SK-N-SH treated with all-trans-retinoic acid at 6 μM for 48 hours (cell line): ENCODE measurements around the gene LYG1.
"Not testable (repeated sequence)": the region's sequence is repeated elsewhere in the genome, so short reads cannot be mapped to it uniquely, and the experiment has no call there.

Experiments
- ATAC-seq: fragments of 200-7000 bp; cut with Tn5 transposase; 3 replicates; pipeline ENCODE4 v1.9.1; 2020; ENCODE audit warnings: mild to moderate bottlenecking, moderate library complexity
- ARNTL ChIP-seq: fragments of 450-650 bp; formaldehyde crosslinking; IDR thresholded peaks from 2 replicates; pipeline ENCODE4 v1.5.0; 2020; ENCODE audit warnings: low read depth, mild to moderate bottlenecking, moderate library complexity, borderline replicate concordance
- BACH2 ChIP-seq: fragments of 250-450 bp; sonication (Bioruptor Pico); IDR thresholded peaks from 2 replicates; pipeline ENCODE4 v1.9.0; 2021; ENCODE audit warnings: mild to moderate bottlenecking, borderline replicate concordance
- ESRRG ChIP-seq: fragments of 250-450 bp; sonication (Bioruptor Pico); IDR thresholded peaks from 2 replicates; pipeline ENCODE4 v1.6.1; 2021; ENCODE audit warnings: mild to moderate bottlenecking
- GLIS3 ChIP-seq: fragments of 250-450 bp; sonication (Bioruptor Pico); IDR thresholded peaks from 2 replicates; pipeline ENCODE4 v1.5.0; 2020; ENCODE audit warnings: mild to moderate bottlenecking, moderate library complexity
- ISL1 ChIP-seq: fragments of 250-450 bp; sonication (Bioruptor Pico); IDR thresholded peaks from 2 replicates; pipeline ENCODE4 v2.1.2; 2022; ENCODE audit warnings: mild to moderate bottlenecking, moderate library complexity
- PPARA ChIP-seq: fragments of 250-450 bp; sonication (Bioruptor Pico); IDR thresholded peaks from 2 replicates; pipeline ENCODE4 v1.5.0; 2020; ENCODE audit warnings: mild to moderate bottlenecking, borderline replicate concordance
- TCF4 ChIP-seq: fragments of 250-450 bp; sonication (Bioruptor Pico); IDR thresholded peaks from 2 replicates; pipeline ENCODE4 v1.8.0; 2021; ENCODE audit warnings: mild to moderate bottlenecking, moderate library complexity, borderline replicate concordance
- TOX ChIP-seq: fragments of 250-450 bp; sonication (Bioruptor Pico); IDR thresholded peaks from 2 replicates; pipeline ENCODE4 v1.8.0; 2021; ENCODE audit warnings: mild to moderate bottlenecking, moderate library complexity, borderline replicate concordance
- ZFP3 ChIP-seq: fragments of 250-450 bp; sonication (Bioruptor Pico); IDR thresholded peaks from 2 replicates; pipeline ENCODE4 v1.5.0; 2020; ENCODE audit warnings: mild to moderate bottlenecking, moderate library complexity
- ZFP30 ChIP-seq: fragments of 450-650 bp; formaldehyde crosslinking; IDR thresholded peaks from 2 replicates; pipeline ENCODE4 v1.5.0; 2022; ENCODE audit warnings: mild to moderate bottlenecking, moderate library complexity
- ZNF565 ChIP-seq: fragments of 450-650 bp; formaldehyde crosslinking; conservative IDR thresholded peaks from 2 replicates; pipeline ENCODE4 v1.5.0; 2020; ENCODE audit warnings: low read depth, mild to moderate bottlenecking, moderate library complexity
- ZNF70 ChIP-seq: fragments of 450-650 bp; formaldehyde crosslinking; IDR thresholded peaks from 2 replicates; pipeline ENCODE4 v1.5.0; 2020; ENCODE audit warnings: mild to moderate bottlenecking, moderate library complexity
- TF ChIP-seq, protein P1 (sequence below): fragments of 250-450 bp; sonication (Bioruptor Pico); IDR thresholded peaks from 2 replicates; pipeline ENCODE4 v1.8.0; 2021; ENCODE audit warnings: low read depth, mild to moderate bottlenecking, moderate library complexity, borderline replicate concordance
- TF ChIP-seq, protein P2 (sequence below): fragments of 250-450 bp; sonication (Bioruptor Pico); IDR thresholded peaks from 2 replicates; pipeline ENCODE4 v1.8.0; 2020; ENCODE audit warnings: mild to moderate bottlenecking, moderate library complexity, borderline replicate concordance
- TF ChIP-seq, protein P3 (sequence below): fragments of 250-450 bp; sonication (Bioruptor Pico); IDR thresholded peaks from 2 replicates; pipeline ENCODE4 v1.5.1; 2020; ENCODE audit warnings: low read depth, mild to moderate bottlenecking, moderate library complexity
- TF ChIP-seq, protein P4 (sequence below): fragments of 250-450 bp; sonication (Bioruptor Pico); IDR thresholded peaks from 2 replicates; pipeline ENCODE4 v1.5.1; 2021; ENCODE audit warnings: mild to moderate bottlenecking, moderate library complexity
- TF ChIP-seq, protein P5 (sequence below): fragments of 250-450 bp; sonication (Bioruptor Pico); IDR thresholded peaks from 2 replicates; pipeline ENCODE4 v1.5.0; 2020; ENCODE audit warnings: mild to moderate bottlenecking, moderate library complexity

LYG1 gene

DNA sequence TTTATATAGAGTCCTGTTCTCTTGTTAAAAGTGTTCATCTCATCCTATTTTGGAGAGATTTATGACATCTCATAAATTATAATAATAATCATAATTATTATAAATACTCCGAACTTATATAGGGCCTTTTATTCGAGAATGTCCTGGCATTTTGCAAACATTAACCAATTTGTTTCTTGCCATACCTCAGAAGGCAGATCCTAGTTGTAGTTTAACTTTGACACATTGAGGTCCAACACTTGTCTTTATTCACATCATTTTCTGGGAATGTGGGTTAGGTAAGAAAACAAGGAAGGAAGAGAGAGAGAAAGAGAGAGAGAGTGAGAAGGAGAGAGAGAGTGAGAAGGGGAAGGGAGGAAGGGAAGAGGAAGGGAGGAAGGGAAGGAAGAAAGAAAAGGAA, at the start of gene LYG1:
TSS of gene LYG1 (minus strand) at position 101 of the 400 bp plus-strand sequence. CDS start 5,527 bp downstream, outside the sequence.
- not testable (repeated sequence) for ATAC-seq

DNA sequence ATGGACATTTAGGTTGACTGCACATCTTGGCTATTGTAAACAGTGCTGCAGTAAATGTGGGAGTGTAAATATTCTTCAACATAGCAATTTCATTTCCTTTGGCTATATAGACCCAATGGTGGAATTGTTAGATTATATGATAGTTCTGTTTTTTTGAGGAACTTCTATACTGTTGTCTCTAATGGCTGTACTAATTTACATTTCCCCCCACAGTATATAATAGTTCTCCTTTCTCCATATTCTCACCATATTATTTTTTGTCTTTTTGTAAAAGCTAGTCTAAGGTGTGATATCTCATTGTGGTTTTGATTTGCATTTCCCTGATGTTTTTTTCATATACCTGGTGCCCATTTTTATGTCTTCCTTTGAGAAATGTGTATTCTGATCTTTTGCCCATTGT, 49.2 kb upstream of the LYG1 start:
- no peak for TF ChIP-seq BACH2 (CRISPR knock-in tag)
- TF ChIP-seq, protein P1, sequence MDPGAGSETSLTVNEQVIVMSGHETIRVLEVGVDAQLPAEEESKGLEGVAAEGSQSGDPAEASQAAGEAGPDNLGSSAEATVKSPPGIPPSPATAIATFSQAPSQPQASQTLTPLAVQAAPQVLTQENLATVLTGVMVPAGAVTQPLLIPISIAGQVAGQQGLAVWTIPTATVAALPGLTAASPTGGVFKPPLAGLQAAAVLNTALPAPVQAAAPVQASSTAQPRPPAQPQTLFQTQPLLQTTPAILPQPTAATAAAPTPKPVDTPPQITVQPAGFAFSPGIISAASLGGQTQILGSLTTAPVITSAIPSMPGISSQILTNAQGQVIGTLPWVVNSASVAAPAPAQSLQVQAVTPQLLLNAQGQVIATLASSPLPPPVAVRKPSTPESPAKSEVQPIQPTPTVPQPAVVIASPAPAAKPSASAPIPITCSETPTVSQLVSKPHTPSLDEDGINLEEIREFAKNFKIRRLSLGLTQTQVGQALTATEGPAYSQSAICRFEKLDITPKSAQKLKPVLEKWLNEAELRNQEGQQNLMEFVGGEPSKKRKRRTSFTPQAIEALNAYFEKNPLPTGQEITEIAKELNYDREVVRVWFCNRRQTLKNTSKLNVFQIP, result no peak
- no peak for TF ChIP-seq ARNTL (CRISPR knock-in tag)
- TF ChIP-seq ZFP3, result no peak
- TF ChIP-seq ZNF565 (CRISPR knock-in tag), result no peak
- TF ChIP-seq, protein P2, sequence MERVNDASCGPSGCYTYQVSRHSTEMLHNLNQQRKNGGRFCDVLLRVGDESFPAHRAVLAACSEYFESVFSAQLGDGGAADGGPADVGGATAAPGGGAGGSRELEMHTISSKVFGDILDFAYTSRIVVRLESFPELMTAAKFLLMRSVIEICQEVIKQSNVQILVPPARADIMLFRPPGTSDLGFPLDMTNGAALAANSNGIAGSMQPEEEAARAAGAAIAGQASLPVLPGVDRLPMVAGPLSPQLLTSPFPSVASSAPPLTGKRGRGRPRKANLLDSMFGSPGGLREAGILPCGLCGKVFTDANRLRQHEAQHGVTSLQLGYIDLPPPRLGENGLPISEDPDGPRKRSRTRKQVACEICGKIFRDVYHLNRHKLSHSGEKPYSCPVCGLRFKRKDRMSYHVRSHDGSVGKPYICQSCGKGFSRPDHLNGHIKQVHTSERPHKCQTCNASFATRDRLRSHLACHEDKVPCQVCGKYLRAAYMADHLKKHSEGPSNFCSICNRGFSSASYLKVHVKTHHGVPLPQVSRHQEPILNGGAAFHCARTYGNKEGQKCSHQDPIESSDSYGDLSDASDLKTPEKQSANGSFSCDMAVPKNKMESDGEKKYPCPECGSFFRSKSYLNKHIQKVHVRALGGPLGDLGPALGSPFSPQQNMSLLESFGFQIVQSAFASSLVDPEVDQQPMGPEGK, result no peak
- TF ChIP-seq TOX (CRISPR knock-in tag), result no peak
- TF ChIP-seq ESRRG (CRISPR knock-in tag), result no peak
- TF ChIP-seq TCF4 (CRISPR knock-in tag), result no peak
- TF ChIP-seq ZFP30 (CRISPR knock-in tag), result no peak
- no peak for TF ChIP-seq ISL1
- TF ChIP-seq, protein P3, sequence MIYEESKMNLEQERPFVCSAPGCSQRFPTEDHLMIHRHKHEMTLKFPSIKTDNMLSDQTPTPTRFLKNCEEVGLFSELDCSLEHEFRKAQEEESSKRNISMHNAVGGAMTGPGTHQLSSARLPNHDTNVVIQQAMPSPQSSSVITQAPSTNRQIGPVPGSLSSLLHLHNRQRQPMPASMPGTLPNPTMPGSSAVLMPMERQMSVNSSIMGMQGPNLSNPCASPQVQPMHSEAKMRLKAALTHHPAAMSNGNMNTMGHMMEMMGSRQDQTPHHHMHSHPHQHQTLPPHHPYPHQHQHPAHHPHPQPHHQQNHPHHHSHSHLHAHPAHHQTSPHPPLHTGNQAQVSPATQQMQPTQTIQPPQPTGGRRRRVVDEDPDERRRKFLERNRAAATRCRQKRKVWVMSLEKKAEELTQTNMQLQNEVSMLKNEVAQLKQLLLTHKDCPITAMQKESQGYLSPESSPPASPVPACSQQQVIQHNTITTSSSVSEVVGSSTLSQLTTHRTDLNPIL (CRISPR knock-in tag), result no peak
- TF ChIP-seq, protein P4, sequence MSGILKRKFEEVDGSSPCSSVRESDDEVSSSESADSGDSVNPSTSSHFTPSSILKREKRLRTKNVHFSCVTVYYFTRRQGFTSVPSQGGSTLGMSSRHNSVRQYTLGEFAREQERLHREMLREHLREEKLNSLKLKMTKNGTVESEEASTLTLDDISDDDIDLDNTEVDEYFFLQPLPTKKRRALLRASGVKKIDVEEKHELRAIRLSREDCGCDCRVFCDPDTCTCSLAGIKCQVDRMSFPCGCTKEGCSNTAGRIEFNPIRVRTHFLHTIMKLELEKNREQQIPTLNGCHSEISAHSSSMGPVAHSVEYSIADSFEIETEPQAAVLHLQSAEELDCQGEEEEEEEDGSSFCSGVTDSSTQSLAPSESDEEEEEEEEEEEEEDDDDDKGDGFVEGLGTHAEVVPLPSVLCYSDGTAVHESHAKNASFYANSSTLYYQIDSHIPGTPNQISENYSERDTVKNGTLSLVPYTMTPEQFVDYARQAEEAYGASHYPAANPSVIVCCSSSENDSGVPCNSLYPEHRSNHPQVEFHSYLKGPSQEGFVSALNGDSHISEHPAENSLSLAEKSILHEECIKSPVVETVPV (CRISPR knock-in tag), result no peak
- no peak for TF ChIP-seq PPARA (CRISPR knock-in tag)
- ATAC-seq, result no peak

DNA sequence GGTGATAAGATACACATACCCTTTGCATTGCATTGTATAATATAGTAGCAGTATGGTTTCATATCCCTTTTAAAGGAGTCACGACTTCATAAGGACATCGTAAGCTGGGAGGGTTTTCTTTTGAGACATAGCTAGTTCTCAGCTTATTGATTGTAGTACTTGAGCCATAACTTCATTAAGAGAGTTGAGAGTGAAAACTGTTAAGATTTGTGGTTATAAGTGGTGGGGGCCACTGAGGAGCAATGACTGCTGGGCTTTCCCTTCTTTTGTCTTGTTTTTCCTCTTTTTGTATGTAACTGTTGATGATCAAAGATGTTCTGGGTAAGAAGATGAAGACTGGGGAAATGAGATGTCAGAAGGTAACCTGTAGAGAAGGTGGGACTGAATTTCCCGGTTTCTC, 47.2 kb upstream of the LYG1 start:
- no peak for TF ChIP-seq ESRRG (CRISPR knock-in tag)
- TF ChIP-seq, protein P5, sequence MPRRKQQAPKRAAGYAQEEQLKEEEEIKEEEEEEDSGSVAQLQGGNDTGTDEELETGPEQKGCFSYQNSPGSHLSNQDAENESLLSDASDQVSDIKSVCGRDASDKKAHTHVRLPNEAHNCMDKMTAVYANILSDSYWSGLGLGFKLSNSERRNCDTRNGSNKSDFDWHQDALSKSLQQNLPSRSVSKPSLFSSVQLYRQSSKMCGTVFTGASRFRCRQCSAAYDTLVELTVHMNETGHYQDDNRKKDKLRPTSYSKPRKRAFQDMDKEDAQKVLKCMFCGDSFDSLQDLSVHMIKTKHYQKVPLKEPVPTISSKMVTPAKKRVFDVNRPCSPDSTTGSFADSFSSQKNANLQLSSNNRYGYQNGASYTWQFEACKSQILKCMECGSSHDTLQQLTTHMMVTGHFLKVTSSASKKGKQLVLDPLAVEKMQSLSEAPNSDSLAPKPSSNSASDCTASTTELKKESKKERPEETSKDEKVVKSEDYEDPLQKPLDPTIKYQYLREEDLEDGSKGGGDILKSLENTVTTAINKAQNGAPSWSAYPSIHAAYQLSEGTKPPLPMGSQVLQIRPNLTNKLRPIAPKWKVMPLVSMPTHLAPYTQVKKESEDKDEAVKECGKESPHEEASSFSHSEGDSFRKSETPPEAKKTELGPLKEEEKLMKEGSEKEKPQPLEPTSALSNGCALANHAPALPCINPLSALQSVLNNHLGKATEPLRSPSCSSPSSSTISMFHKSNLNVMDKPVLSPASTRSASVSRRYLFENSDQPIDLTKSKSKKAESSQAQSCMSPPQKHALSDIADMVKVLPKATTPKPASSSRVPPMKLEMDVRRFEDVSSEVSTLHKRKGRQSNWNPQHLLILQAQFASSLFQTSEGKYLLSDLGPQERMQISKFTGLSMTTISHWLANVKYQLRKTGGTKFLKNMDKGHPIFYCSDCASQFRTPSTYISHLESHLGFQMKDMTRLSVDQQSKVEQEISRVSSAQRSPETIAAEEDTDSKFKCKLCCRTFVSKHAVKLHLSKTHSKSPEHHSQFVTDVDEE (CRISPR knock-in tag), result no peak
- TF ChIP-seq, protein P3 (CRISPR knock-in tag), result no peak
- no peak for TF ChIP-seq ZNF70 (CRISPR knock-in tag)
- no peak for TF ChIP-seq ZNF565 (CRISPR knock-in tag)
- TF ChIP-seq ISL1, result no peak
- TF ChIP-seq TCF4 (CRISPR knock-in tag), result no peak
- no peak for TF ChIP-seq ZFP30 (CRISPR knock-in tag)
- TF ChIP-seq, protein P2, result no peak
- no peak for TF ChIP-seq ZFP3
- TF ChIP-seq, protein P4 (CRISPR knock-in tag), result no peak
- TF ChIP-seq GLIS3 (CRISPR knock-in tag), result no peak
- TF ChIP-seq ARNTL (CRISPR knock-in tag), result no peak
- TF ChIP-seq, protein P1, result no peak
- ATAC-seq, result no peak
